Skeletal muscle tissue (tissue), 4 donors: Measurements from ENCODE around the gene ZBTB47. TPM values are rescaled to one million over a fixed set of nuclear protein-coding genes. Genes with fewer than 3 reads are reported as not detected.

Experiments
- H3K27ac ChIP-seq: one replicate; pipeline ENCODE4 v1.7.0; 2013; ENCODE audit warnings: mild to moderate bottlenecking, low read depth, low read length, inconsistent platforms
- H3K27me3 ChIP-seq, 3 donors: one replicate each; pipeline ENCODE4 v1.7.0; 2013; ENCODE audit warnings: low read length in 3 of 3; ENCODE audit not compliant: control insufficient read depth in 3 of 3, insufficient read depth in 3 of 3
- H3K36me3 ChIP-seq, 3 donors: one replicate each; pipeline ENCODE4 v1.7.0; 2013; ENCODE audit warnings: low read length in 3 of 3; ENCODE audit not compliant: control insufficient read depth in 3 of 3, insufficient read depth in 3 of 3
- H3K4me1 ChIP-seq, 3 donors: one replicate each; pipeline ENCODE4 v1.7.0; 2013; ENCODE audit warnings: low read length in 3 of 3, mild to moderate bottlenecking in 3 of 3; ENCODE audit not compliant: control insufficient read depth in 3 of 3, insufficient read depth in 3 of 3
- H3K4me3 ChIP-seq, 3 donors: one replicate each; pipeline ENCODE4 v1.7.0; 2013; ENCODE audit warnings: low read length in 3 of 3
- H3K9ac ChIP-seq, 3 donors: one replicate each; pipeline ENCODE4 v1.7.0; 2013; ENCODE audit warnings: low read length in 3 of 3, mild to moderate bottlenecking in 3 of 3, moderate library complexity in 2 of 3, low read depth in 1 of 3
- H3K9me3 ChIP-seq, 3 donors: one replicate each; pipeline ENCODE4 v1.7.0; 2013; ENCODE audit warnings: low read length in 3 of 3; ENCODE audit not compliant: control insufficient read depth in 3 of 3
- total RNA-seq: library from RNA; depleted of rRNA; stranded (reverse); fragments of >200 nt; gene quantifications from one replicate; pipeline ENCODE4 v1.2.3, GENCODE V29; 2014
- donor health status: Osteomylitis.

The ZBTB47 gene
- total RNA-seq: 21.4 TPM

DNA sequence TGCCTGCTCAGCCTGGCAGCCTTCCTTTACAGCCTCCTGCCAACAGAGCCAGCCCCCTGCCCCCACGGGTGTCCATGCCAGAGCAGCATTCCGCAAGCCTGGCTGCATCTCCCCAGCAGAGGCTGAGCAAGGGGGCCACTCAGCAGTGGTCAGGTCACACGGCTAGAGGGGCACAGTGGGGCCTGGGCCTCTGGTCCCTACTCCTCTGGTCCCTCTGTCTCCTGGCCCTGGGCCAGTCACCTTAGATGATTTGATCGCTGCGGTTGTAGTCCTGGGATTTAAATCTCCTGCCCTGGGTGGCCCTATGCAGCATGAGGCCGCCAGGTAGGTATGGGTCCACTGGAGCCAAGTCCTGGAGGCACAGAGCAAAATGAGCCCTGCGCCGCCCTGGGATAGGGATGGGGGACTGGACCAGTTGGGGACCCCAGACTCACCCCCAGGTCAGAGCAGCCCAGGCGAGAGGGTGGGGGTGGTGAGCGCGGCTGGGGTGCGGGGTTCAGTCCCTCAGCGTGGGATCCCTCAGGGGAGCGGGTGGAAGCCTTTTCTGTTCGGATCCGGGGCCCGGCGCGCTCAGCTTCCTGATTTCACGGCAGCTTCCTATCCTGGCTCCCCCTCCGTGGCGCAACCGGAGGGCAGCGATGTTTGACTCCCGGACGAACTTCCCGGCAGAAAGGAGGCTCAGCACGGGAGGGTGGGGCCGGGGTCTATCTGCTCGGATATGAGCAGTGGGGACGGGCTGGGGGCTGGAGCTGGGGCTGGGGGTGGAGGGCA, at the start of gene ZBTB47:
Gene ZBTB47 (plus strand): TSS at position 138 of the 771 bp plus-strand sequence. CDS start 4,659 bp downstream, outside the sequence.
- H3K9me3 ChIP-seq: no peaks in the 10 kb centered on the region
- H3K27me3 ChIP-seq: no peaks in the 10 kb centered on the region
- peaks cover 5 to 11% (median 5%) of the 10 kb centered on the region in 3 donors for H3K36me3 ChIP-seq
- H3K9ac ChIP-seq: peak within 1 kb of the TSS; percentile 85 to 96 (median 92)
- H3K4me1 ChIP-seq: peaks cover 43 to 69% (median 60%) of the 10 kb centered on the region in 3 donors
- H3K4me3 ChIP-seq: peak within 1 kb of the TSS; percentile 74 to 89 (median 85)
- peak within 1 kb of the TSS; percentile 96 for H3K27ac ChIP-seq

DNA sequence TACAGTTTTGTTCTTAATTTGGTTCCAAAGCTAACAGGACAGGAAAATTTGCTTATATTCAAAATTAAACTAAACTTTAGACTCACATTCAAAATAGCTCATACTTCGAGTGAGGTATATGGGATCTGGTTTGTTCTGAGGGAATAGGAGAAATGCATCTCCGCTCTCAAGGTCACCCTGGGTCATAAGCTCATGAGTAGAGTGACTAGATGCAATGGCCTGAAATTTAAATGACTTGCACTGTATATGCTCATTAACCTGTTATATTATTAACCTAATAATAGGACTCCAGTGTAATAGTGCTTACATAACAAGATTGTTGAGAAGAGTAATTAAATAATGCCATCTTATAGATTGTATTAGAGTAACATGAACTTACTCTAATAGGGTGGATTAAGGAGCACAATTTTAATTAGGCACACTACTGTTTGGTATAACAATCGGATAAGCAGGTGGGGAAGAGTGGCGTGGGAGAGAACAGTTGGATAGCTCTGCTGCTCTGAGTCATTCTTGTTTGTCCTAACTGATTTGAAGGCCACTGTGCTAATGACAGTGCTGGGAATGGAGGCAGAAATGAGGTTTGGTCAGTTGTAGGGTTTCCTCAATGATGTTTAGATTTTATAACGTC, 47.8 kb upstream of the ZBTB47 start:
- Histone ChIP-seq H3K9ac (no peak overlapping the region), H3K27me3 (no peaks in the 10 kb centered on the region), H3K9me3 (no peaks in the 10 kb centered on the region), H3K27ac (peak overlapping the region; percentile 20), H3K4me1 (peaks cover 20 to 37% (median 29%) of the 10 kb centered on the region in 3 donors), H3K4me3 (no peak overlapping the region), H3K36me3 (peaks cover 0 to 7% (median 0%) of the 10 kb centered on the region in 3 donors)

DNA sequence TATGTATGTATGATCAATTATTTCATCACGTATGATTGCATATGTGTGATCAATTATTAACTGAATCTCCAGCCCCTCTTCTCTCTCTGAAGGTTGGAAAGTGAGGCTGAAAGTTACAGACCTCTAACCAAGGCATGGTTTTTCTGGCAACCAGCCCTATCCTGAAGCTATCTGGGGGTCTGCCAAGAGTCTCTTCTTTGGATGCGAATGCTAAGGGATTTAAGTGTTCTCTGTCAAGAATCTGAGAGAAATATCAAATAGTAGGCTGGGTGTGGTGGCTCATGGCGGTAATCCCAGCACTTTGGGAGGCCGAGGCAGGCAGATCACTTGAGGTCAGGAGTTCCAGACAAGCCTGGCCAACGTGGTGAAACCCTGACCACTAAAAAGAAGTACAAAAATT, 44.9 kb upstream of the ZBTB47 start:
- H3K4me1 ChIP-seq: peaks cover 16 to 35% (median 26%) of the 10 kb centered on the region in 3 donors
- peaks cover 0 to 7% (median 0%) of the 10 kb centered on the region in 3 donors for H3K36me3 ChIP-seq
- no peak overlapping the region for H3K4me3 ChIP-seq
- H3K27ac ChIP-seq: peak overlapping the region; percentile 26
- H3K27me3 ChIP-seq: no peaks in the 10 kb centered on the region
- no peaks in the 10 kb centered on the region for H3K9me3 ChIP-seq
- H3K9ac ChIP-seq: no peak overlapping the region

DNA sequence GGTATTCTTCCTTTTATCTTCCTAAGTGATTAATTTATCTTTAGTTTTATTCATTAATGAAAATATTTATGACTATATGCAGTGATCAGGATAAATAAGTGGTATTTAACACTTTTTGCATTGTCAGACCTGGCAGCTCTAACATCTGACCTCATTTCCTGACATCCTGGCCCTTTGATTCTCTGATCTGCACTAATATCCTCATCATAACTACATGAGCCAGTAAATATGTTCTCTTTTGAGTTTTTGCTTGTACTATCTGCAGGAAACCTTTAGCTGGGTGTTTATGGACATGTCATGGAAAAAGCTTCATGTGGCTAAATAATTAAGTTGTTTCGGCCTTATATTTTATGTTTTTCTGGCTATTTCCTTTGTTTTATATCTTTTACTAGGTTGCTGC, 42.5 kb upstream of the ZBTB47 start:
- Histone ChIP-seq H3K27ac (peak overlapping the region; percentile 26), H3K4me3 (no peak overlapping the region), H3K4me1 (peaks cover 13 to 31% (median 19%) of the 10 kb centered on the region in 3 donors), H3K27me3 (no peaks in the 10 kb centered on the region), H3K9me3 (no peaks in the 10 kb centered on the region), H3K9ac (no peak overlapping the region), H3K36me3 (peaks cover 0 to 2% (median 0%) of the 10 kb centered on the region in 3 donors)

DNA sequence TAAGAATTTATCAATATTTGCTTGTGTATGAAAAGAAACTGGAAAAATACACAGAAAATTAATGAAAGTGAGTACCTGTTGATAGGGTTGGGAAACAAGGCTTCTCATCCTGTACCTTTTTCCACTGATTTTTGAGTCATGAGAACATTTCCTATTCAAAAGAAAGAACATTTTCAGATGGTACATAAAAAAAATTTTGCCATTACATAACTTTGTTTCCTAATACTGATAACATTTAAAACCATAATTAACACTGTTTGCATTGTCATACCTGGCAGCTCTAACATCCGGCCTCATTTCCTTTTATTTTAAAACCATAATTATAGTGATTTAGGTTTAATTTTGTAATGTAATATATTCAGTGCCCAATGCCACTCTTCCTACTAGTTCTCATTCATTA, 41.3 kb upstream of the ZBTB47 start:
- Histone ChIP-seq H3K27me3 (no peaks in the 10 kb centered on the region), H3K36me3 (peaks cover 0 to 2% (median 0%) of the 10 kb centered on the region in 3 donors), H3K9me3 (no peaks in the 10 kb centered on the region), H3K9ac (peak overlapping the region in 1 of 3 donors; percentile 2), H3K4me3 (no peak overlapping the region), H3K27ac (peak overlapping the region; percentile 50), H3K4me1 (peaks cover 19 to 30% (median 25%) of the 10 kb centered on the region in 3 donors)

DNA sequence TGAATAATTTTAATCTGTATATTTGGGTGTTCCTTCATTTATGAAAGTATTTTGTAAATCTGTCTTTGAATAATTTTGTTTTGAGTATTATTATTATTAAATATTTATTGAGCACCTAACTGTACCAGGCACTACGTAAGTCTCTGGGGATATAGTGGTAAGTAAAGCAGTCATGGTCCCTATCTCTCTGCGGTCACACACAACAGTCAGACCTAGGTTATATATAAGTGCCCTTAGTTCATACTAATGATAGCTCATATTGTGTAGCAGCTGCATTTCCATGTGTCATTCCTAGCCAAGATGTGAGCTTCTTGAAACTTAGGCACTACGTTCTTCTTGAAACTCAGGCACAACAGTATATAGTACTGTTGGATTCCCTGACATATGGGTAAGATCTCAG, 40.6 kb upstream of the ZBTB47 start:
- Histone ChIP-seq H3K9me3 (no peaks in the 10 kb centered on the region), H3K27me3 (no peaks in the 10 kb centered on the region), H3K9ac (no peak overlapping the region), H3K27ac (peak overlapping the region; percentile 50), H3K4me1 (peaks cover 19 to 30% (median 25%) of the 10 kb centered on the region in 3 donors), H3K4me3 (no peak overlapping the region), H3K36me3 (peaks cover 0 to 2% (median 0%) of the 10 kb centered on the region in 3 donors)

DNA sequence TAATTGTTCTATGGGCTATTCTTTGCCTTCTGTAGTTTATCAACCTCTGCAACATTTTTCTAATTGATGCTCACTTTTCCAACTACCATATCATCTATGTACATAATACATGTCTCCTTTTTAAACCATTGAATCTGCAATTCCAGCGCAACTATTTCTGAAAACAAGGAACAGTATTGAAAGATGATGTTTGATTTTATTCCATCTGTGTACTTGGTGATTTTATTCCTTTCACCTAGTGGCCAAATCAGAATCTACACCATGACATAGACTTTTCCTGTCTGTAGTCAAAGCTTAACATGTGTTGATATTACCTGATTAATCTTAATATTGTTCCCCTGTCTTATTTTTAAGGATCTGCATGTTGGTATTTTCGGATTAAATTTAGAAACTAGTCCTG, 40.0 kb upstream of the ZBTB47 start:
- peaks cover 0 to 2% (median 0%) of the 10 kb centered on the region in 3 donors for H3K36me3 ChIP-seq
- no peaks in the 10 kb centered on the region for H3K9me3 ChIP-seq
- H3K27me3 ChIP-seq: no peaks in the 10 kb centered on the region
- H3K9ac ChIP-seq: no peak overlapping the region
- H3K27ac ChIP-seq: peak overlapping the region; percentile 50
- H3K4me3 ChIP-seq: no peak overlapping the region
- H3K4me1 ChIP-seq: peaks cover 16 to 27% (median 21%) of the 10 kb centered on the region in 3 donors

DNA sequence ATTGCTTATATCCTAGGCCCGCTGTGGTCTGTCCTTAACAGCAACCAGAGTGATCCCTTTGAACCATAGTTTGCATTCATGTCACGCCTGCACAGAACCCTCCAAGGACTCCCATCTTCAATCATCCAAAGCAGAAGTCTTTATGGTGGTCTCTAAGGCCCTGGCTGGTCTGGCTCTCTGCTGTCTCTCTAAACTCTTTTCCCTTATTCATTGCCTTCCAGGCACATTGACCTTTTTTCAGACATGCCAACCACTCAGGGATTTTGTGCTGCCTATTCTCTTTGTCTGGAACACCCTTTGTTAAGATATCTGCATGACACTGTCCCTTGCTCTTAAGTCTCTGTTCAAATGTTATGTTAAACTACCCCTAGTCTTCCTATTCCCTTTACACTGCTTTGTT, 21.9 kb upstream of the ZBTB47 start:
- H3K9me3 ChIP-seq: no peaks in the 10 kb centered on the region
- H3K4me1 ChIP-seq: no peaks in the 10 kb centered on the region
- no peak overlapping the region for H3K9ac ChIP-seq
- no peaks in the 10 kb centered on the region for H3K27me3 ChIP-seq
- no peak overlapping the region for H3K27ac ChIP-seq
- no peak overlapping the region for H3K4me3 ChIP-seq
- H3K36me3 ChIP-seq: peaks cover 30 to 52% (median 51%) of the 10 kb centered on the region in 3 donors

DNA sequence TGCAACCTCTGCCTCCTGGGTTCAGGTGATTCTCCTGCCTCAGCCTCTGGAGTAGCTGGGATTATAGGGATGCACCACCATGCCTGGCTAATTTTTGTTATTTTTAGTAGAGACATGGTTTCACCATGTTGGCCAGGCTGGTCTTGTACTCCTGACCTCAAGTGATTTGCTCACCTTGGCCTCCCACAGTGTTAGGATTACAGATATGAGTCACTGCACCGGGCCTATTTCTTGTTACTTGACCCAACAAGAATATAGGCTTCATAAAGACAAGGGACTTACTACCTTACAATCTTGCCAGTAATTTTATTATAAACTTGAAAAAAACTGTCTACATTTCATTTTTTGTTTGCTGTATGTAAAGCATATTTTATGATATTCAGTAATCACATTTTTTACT, 21.4 kb upstream of the ZBTB47 start:
- Histone ChIP-seq H3K4me3 (no peak overlapping the region), H3K36me3 (peaks cover 36 to 57% (median 56%) of the 10 kb centered on the region in 3 donors), H3K4me1 (no peaks in the 10 kb centered on the region), H3K27ac (no peak overlapping the region), H3K9me3 (no peaks in the 10 kb centered on the region), H3K9ac (no peak overlapping the region), H3K27me3 (no peaks in the 10 kb centered on the region)

DNA sequence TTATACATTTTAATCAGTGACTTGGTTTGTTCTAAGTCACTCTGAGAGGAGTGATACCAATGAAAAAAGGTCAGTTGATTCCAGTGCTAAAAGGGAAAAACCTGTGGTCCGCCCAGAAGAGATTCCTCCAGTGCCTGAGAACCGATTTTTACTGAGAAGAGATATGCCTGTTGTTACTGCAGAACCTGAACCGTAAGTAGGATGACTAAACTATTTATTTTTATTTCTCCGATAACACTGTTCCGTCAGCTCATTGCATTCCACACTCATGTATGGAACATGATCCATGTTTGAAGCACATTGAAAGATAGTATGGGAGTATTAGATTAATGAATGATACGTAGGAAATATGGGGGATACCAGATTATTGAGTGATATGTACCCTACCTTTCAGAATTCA, 20.0 kb upstream of the ZBTB47 start:
- H3K27me3 ChIP-seq: no peaks in the 10 kb centered on the region
- H3K27ac ChIP-seq: no peak overlapping the region
- H3K9ac ChIP-seq: no peak overlapping the region
- H3K4me1 ChIP-seq: peaks cover 0 to 2% (median 0%) of the 10 kb centered on the region in 3 donors
- H3K4me3 ChIP-seq: no peak overlapping the region
- no peaks in the 10 kb centered on the region for H3K9me3 ChIP-seq
- H3K36me3 ChIP-seq: peaks cover 45 to 71% (median 67%) of the 10 kb centered on the region in 3 donors
